ENCODE results near the gene SNTA1.
A peak's percentile ranks its signal among the peaks of the same experiment; 100 is the strongest.
"Not testable (repeated sequence)": the region's sequence is repeated elsewhere in the genome, so short reads cannot be mapped to it uniquely, and the experiment has no call there.

The SNTA1 gene

GRCh38 chr20:33443512-33444239 lies at the start of gene SNTA1:
Gene SNTA1 (minus strand): TSS chr20:33443763. CDS start chr20:33443620, 143 bp downstream.
- Mint-ChIP-seq H3K27ac (peak within 1 kb of the TSS; percentile 78), H3K4me1 (peaks cover 24% of the 10 kb centered on the region), H3K36me3 (ENCODE audit: low read depth) (no peaks in the 10 kb centered on the region), H3K27me3 (ENCODE audit: low read depth, poor library complexity) (peaks cover 44% of the 10 kb centered on the region), H3K9me3 (peaks cover 10% of the 10 kb centered on the region), H3K4me3 (peak within 1 kb of the TSS; percentile 87)
- TF ChIP-seq, protein P1, sequence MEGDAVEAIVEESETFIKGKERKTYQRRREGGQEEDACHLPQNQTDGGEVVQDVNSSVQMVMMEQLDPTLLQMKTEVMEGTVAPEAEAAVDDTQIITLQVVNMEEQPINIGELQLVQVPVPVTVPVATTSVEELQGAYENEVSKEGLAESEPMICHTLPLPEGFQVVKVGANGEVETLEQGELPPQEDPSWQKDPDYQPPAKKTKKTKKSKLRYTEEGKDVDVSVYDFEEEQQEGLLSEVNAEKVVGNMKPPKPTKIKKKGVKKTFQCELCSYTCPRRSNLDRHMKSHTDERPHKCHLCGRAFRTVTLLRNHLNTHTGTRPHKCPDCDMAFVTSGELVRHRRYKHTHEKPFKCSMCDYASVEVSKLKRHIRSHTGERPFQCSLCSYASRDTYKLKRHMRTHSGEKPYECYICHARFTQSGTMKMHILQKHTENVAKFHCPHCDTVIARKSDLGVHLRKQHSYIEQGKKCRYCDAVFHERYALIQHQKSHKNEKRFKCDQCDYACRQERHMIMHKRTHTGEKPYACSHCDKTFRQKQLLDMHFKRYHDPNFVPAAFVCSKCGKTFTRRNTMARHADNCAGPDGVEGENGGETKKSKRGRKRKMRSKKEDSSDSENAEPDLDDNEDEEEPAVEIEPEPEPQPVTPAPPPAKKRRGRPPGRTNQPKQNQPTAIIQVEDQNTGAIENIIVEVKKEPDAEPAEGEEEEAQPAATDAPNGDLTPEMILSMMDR (IDR thresholded peaks at IDR 0.05), result no peak
- peak; percentile 96 for DNase-seq

DNA sequence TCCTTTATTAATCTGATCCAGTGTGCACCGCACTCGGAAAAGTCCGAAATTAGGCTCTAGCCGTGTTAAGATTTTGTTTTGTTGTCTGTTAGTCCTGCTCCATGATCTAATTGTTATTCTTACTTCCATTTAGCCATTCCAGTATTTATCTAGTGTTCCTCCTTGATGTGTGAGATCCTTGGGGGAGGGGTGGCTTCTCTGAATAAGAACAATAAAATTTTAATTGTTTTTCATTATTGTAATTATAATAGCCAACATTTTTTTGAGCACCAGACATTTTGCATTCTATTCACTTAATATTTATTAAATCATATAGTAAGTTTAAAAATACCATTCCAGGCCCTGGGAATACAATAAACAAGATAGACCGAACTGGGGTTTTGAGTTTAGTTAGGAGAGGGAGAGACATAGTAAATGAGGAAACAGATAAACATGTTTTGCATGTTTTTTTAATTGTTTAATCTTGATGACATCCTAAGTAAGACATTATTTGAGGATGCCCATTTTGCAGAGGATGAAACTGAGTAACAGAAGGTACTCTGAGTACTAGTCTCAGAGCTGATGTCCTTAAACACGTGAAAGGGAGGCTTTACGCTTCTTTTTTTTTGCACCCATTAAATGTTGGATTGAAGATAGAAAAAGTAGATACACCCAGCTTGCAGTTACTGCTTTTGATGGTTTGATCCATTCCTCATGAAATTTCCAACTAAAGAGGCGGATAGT lies 47.5 kb upstream of the SNTA1 start:
- no peak for DNase-seq
- TF ChIP-seq, protein P1 (IDR thresholded peaks at IDR 0.05), result no peak
- Mint-ChIP-seq H3K9me3 (no peaks in the 10 kb centered on the region), H3K27ac (peak overlapping the region; percentile 75), H3K27me3 (ENCODE audit: low read depth, poor library complexity) (no peaks in the 10 kb centered on the region), H3K36me3 (ENCODE audit: low read depth) (peaks cover 5% of the 10 kb centered on the region), H3K4me1 (peaks cover 9% of the 10 kb centered on the region), H3K4me3 (peak overlapping the region; percentile 91)

GRCh38 chr20:33490023-33490933 lies 46.7 kb upstream of the SNTA1 start, which contains the start of gene CBFA2T2:
Gene CBFA2T2 (plus strand): TSS chr20:33490096. CDS start chr20:33490268, 172 bp downstream.
- H3K4me3 Mint-ChIP-seq, result peak within 1 kb of the TSS; percentile 91
- no peaks in the 10 kb centered on the region for H3K27me3 Mint-ChIP-seq (ENCODE audit: low read depth, poor library complexity)
- DNase-seq, result no peak
- peak within 1 kb of the TSS; percentile 75 for H3K27ac Mint-ChIP-seq
- no peaks in the 10 kb centered on the region for H3K36me3 Mint-ChIP-seq (ENCODE audit: low read depth)
- TF ChIP-seq, protein P1 (IDR thresholded peaks at IDR 0.05), result no peak
- H3K9me3 Mint-ChIP-seq, result no peaks in the 10 kb centered on the region
- H3K4me1 Mint-ChIP-seq, result peaks cover 9% of the 10 kb centered on the region

DNA sequence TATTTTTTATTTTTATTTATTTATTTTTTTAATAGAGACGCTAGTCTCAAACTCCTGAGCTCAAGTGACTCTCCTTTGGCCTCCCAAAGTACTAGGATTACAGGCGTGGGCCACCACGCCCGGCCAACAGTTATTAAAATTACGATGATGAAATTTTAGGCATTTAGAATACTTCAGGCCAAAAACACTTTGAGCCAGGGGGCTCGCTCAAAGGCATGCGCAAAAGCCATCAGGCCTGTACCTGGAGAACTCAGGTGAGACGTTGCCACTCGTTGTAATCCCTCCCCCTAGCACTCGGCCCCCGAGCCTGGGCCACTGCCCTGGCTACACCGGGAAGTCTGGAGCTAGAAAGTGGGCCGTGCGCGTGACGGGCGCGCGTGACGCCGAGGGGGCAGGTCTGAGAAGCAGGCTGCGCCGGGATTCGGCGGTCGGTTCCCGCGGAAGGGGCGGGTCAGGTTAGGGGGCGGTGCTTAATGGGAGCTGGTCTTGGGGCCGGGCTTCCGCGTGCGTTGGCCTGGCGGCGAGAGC lies 46.0 kb upstream of the SNTA1 start:
- DNase-seq, result peak; percentile 99
- Mint-ChIP-seq H3K27me3 (ENCODE audit: low read depth, poor library complexity) (no peaks in the 10 kb centered on the region), H3K4me3 (peak overlapping the region; percentile 74), H3K4me1 (peaks cover 9% of the 10 kb centered on the region), H3K9me3 (no peaks in the 10 kb centered on the region), H3K27ac (no peak overlapping the region), H3K36me3 (ENCODE audit: low read depth) (no peaks in the 10 kb centered on the region)
- TF ChIP-seq, protein P1 (IDR thresholded peaks at IDR 0.05), result no peak

DNA sequence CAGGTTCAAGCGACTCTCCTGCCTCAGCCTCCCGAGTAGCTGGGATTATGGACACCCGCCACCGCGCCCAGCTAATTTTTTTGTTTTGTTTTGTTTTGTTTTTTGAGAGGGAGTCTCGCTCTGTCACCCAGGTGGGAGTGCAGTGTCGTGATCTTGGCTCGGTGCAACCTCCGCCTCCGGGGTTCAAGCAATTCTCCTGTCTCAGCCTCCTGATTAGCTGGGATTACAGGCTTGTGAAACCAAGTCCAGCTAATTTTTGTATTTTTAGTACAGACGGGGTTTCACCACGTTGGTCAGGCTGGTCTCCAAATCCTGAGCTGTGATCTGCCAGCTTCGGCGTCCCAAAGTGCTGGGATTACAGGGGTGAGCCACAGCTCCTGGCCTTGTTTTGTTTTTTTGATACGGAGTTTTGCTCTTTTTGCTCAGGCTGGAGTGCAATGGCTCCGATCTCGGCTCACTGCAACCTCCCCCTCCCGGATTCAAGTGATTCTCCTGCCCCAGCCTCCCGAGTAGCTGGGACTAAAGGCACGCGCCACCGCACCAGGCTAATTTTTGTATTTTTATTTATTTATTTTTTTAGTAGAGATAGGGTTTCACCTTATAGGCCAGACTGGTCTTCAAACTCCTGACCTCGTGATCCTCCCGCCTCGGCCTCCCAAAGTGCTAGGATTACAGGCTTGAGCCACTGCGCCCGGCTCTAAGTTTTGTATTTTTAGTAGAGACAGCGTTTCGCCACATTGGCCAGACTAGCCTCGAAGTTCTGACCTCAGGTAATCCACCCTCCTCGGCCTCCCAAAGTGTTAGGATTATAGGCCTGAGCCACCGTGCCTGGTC lies 45.3 kb upstream of the SNTA1 start:
- H3K9me3 Mint-ChIP-seq; H3K4me3 Mint-ChIP-seq; H3K27me3 Mint-ChIP-seq (ENCODE audit: low read depth, poor library complexity); H3K36me3 Mint-ChIP-seq (ENCODE audit: low read depth); H3K27ac Mint-ChIP-seq; H3K4me1 Mint-ChIP-seq; DNase-seq: not testable (repeated sequence)
